NCI-H1930 (cell line): ENCODE measurements around the gene SLC25A41.
A peak's percentile ranks its signal among the peaks of the same experiment; 100 is the strongest.
"Not testable (repeated sequence)": the region's sequence is repeated elsewhere in the genome, so short reads cannot be mapped to it uniquely, and the experiment has no call there.

ENCODE experiments used
- DNase-seq, 2 experiments: peaks; one replicate each; lab custom pipeline; 2025; lab: John Stamatoyannopoulos, UW

Gene SLC25A41

GRCh38 chr19:6412061-6412446 is 21.5 kb downstream of the SLC25A41 start:
- DNase-seq: no peak

GRCh38 chr19:6409346-6409745 is 24.2 kb downstream of the SLC25A41 start:
- no peak for DNase-seq

GRCh38 chr19:6406401-6406800 is 27.2 kb downstream of the SLC25A41 start:
- DNase-seq: no peak

GRCh38 chr19:6402837-6403608 is 30.5 kb downstream of the SLC25A41 start:
- no peak for DNase-seq

- DNase-seq: no peak
Observed at GRCh38 chr19:6402058-6402457, 31.5 kb downstream of the SLC25A41 start.

GRCh38 chr19:6400062-6400944 is 33.3 kb downstream of the SLC25A41 start:
- not testable (repeated sequence) for DNase-seq

- no peak for DNase-seq
Observed at GRCh38 chr19:6396305-6396704, 37.3 kb downstream of the SLC25A41 start.

GRCh38 chr19:6394831-6395230 is 38.7 kb downstream of the SLC25A41 start:
- no peak for DNase-seq

GRCh38 chr19:6393983-6394412 is 39.6 kb downstream of the SLC25A41 start:
- peak in 1 of 2 experiments; percentile 57 for DNase-seq

GRCh38 chr19:6393074-6393982 is 40.2 kb downstream of the SLC25A41 start, which contains the start of gene GTF2F1:
Gene GTF2F1 (minus strand): TSS chr19:6393164. CDS start chr19:6392995, 169 bp downstream.
- DNase-seq: peak; percentile 85 to 92

- DNase-seq: no peak
Observed at GRCh38 chr19:6392221-6393073, 41.1 kb downstream of the SLC25A41 start.

GRCh38 chr19:6387372-6387771 is 46.2 kb downstream of the SLC25A41 start:
- no peak for DNase-seq

- DNase-seq: no peak
Observed at GRCh38 chr19:6384381-6384780, 49.2 kb downstream of the SLC25A41 start.

- DNase-seq: no peak
Observed at GRCh38 chr19:6383188-6383587, 50.4 kb downstream of the SLC25A41 start.

- DNase-seq: no peak
Observed at GRCh38 chr19:6381030-6381750, 52.4 kb downstream of the SLC25A41 start.

GRCh38 chr19:6379744-6380143 is 53.8 kb downstream of the SLC25A41 start:
- DNase-seq: no peak

GRCh38 chr19:6378486-6378885 is 55.1 kb downstream of the SLC25A41 start:
- DNase-seq: no peak

- DNase-seq: no peak
Observed at GRCh38 chr19:6378041-6378440, 55.5 kb downstream of the SLC25A41 start.

- no peak for DNase-seq
Observed at GRCh38 chr19:6376512-6377190, 56.9 kb downstream of the SLC25A41 start.
